Measurements from ENCODE around the gene ABLIM2.

Gene ABLIM2

DNA sequence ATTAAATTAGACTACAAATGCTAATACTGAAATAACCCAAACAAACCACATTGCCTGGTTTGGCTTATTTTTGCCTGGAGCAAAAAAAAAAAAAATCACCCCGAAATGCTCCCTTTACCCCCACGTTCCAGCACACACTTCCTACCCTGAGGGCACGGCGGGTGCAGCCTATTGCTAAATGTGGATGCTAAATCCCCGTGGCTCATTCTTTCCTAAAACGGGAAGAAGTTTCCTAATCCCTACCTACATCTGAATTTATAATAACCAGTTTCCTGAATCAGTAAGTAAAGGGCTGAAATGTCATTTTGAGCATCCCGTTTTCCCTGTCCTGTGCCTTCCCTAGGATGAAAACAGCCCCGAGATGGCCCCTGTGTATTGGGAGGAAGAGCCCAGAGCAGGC is 97.0 kb downstream of the ABLIM2 start:
- H3K27me3 Mint-ChIP-seq (ENCODE audit: low read depth, poor library complexity) = peaks cover 11% of the 10 kb centered on the region
- no peak for DNase-seq
- peaks cover 48% of the 10 kb centered on the region for H3K9me3 Mint-ChIP-seq
- peaks cover 5% of the 10 kb centered on the region for H3K36me3 Mint-ChIP-seq (ENCODE audit: low read depth)
- no peak overlapping the region for H3K27ac Mint-ChIP-seq
- TF ChIP-seq, protein P1, sequence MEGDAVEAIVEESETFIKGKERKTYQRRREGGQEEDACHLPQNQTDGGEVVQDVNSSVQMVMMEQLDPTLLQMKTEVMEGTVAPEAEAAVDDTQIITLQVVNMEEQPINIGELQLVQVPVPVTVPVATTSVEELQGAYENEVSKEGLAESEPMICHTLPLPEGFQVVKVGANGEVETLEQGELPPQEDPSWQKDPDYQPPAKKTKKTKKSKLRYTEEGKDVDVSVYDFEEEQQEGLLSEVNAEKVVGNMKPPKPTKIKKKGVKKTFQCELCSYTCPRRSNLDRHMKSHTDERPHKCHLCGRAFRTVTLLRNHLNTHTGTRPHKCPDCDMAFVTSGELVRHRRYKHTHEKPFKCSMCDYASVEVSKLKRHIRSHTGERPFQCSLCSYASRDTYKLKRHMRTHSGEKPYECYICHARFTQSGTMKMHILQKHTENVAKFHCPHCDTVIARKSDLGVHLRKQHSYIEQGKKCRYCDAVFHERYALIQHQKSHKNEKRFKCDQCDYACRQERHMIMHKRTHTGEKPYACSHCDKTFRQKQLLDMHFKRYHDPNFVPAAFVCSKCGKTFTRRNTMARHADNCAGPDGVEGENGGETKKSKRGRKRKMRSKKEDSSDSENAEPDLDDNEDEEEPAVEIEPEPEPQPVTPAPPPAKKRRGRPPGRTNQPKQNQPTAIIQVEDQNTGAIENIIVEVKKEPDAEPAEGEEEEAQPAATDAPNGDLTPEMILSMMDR (IDR thresholded peaks at IDR 0.05) = no peak
- H3K4me3 Mint-ChIP-seq = no peak overlapping the region
- H3K4me1 Mint-ChIP-seq = peaks cover 29% of the 10 kb centered on the region

DNA sequence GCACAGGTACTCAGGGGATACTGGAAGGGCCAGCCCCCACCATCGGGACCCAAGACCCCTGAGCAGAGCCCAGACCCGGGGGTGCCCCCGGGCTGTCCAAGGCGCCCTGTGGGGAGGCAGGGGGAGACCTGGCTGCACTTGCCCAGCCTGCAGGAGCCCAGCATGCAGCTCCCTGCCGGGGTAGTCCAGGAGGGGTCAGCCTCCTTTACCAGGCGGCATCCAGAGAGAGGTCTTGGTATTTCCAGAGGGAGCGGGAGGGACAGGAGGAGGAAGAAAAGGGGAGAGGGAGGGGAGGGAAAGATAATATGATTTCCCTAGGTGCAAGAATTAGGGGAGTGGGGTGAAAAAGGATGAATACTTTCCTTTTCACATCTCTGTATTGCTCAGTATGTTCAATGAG is 97.5 kb downstream of the ABLIM2 start:
- Mint-ChIP-seq H3K27ac (no peak overlapping the region), H3K36me3 (ENCODE audit: low read depth) (peaks cover 5% of the 10 kb centered on the region), H3K27me3 (ENCODE audit: low read depth, poor library complexity) (peaks cover 11% of the 10 kb centered on the region), H3K4me3 (no peak overlapping the region), H3K9me3 (peaks cover 48% of the 10 kb centered on the region), H3K4me1 (peaks cover 25% of the 10 kb centered on the region)
- DNase-seq = no peak
- TF ChIP-seq, protein P1 (IDR thresholded peaks at IDR 0.05) = no peak

DNA sequence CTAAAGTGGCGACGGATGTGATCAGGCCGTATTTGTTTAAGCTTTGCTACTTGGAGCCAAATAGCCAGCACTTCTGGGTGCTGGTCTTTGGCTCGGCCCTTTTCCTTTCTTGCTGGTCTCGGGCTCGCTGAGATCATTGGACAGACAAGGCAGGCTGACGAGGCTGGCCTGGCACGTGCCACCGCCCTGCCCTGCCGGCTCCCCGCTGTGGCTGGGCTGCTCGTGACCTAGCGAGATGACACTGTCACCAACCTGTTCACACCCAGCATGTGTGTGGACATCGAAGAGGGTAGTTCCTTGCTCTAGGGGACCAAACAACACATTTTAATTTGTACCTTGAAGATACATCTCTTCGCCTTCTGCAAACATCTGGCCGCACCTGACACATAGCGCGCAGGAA is 98.0 kb downstream of the ABLIM2 start:
- H3K27me3 Mint-ChIP-seq (ENCODE audit: low read depth, poor library complexity) = peaks cover 11% of the 10 kb centered on the region
- H3K36me3 Mint-ChIP-seq (ENCODE audit: low read depth) = peaks cover 5% of the 10 kb centered on the region
- H3K4me3 Mint-ChIP-seq = no peak overlapping the region
- peaks cover 48% of the 10 kb centered on the region for H3K9me3 Mint-ChIP-seq
- DNase-seq = no peak
- H3K4me1 Mint-ChIP-seq = peaks cover 25% of the 10 kb centered on the region
- no peak overlapping the region for H3K27ac Mint-ChIP-seq
- TF ChIP-seq, protein P1 (IDR thresholded peaks at IDR 0.05) = no peak

DNA sequence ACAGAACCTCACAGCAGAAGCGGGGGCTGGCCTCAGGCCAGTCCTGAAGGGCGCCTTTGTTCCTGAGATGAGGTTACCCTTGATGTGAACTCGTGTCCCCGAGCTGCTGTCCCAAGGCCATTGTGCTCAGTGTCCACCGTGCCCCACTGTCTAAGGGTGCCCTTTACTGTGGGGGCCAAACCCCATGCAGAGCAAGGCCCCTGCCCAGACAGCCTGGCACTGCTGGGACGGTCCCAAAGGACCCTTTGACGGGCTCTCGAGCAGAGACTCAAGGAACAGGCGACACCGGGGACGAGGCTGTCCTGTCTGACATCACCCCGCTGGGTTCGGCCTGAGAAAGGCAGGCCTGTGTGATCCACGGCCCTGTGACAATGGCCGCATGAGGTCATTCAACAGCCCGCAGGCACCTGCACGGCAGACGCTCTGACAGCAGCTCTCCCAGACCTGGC is 100.6 kb downstream of the ABLIM2 start:
- Mint-ChIP-seq H3K4me1 (peaks cover 15% of the 10 kb centered on the region), H3K27me3 (ENCODE audit: low read depth, poor library complexity) (peaks cover 14% of the 10 kb centered on the region), H3K27ac (no peak overlapping the region), H3K9me3 (peaks cover 42% of the 10 kb centered on the region), H3K36me3 (ENCODE audit: low read depth) (peaks cover 5% of the 10 kb centered on the region), H3K4me3 (no peak overlapping the region)
- TF ChIP-seq, protein P1 (IDR thresholded peaks at IDR 0.05) = no peak
- no peak for DNase-seq

DNA sequence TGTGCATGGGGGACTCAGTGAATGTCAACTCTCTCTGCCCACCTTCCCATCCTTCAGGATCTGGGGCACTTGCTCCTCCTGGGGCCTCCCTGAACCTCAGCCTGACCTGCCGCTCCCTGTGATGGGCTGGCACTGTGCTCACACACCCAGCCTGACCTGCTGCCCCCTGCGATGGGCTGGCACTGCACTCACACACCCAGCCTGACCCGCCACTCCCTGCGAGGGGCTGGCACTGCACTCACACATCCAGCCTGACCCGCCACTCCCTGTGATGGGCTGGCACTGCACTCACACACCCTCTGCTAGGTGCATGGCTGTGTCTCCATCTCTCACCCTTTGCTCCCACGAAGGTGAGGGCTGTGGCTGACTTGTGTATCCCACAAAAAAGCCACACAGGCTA is 103.4 kb downstream of the ABLIM2 start:
- Mint-ChIP-seq H3K4me3 (no peak overlapping the region), H3K4me1 (peaks cover 25% of the 10 kb centered on the region)

More for the DNA sequence above, 103.4 kb downstream of the ABLIM2 start:
- TF ChIP-seq, protein P1 (IDR thresholded peaks at IDR 0.05) = no peak
- Mint-ChIP-seq H3K27me3 (ENCODE audit: low read depth, poor library complexity) (peaks cover 10% of the 10 kb centered on the region), H3K27ac (no peak overlapping the region), H3K36me3 (ENCODE audit: low read depth) (peaks cover 5% of the 10 kb centered on the region), H3K9me3 (peaks cover 37% of the 10 kb centered on the region)
- DNase-seq = no peak
